ENCODE data around the gene RPUSD1. TPM values are rescaled to one million over a fixed set of nuclear protein-coding genes. Genes with fewer than 3 reads are reported as not detected.
A peak's percentile ranks its signal among the peaks of the same experiment; 100 is the strongest.

Gene RPUSD1
- total RNA-seq, 3 donors from 2014 or later = 19.8 to 20.0 (median 19.8) TPM

- H3K4me1 ChIP-seq (ENCODE audit: low read depth) = peaks cover 10% of the 10 kb centered on the region
- no peaks in the 10 kb centered on the region for H3K36me3 ChIP-seq (ENCODE audit: low read depth)
- TF ChIP-seq CTCF (IDR thresholded peaks at IDR 0.05) = no peak
- DNase-seq = no peak
- intact Hi-C loops (cut with DNase I, micrococcal nuclease) = no loop called here
- H3K9me3 ChIP-seq = no peaks in the 10 kb centered on the region
- H3K4me3 ChIP-seq = no peak overlapping the region
- no peak for ATAC-seq
Measured at GRCh38 chr16:792221-792995, 4.2 kb upstream of the RPUSD1 start.

- intact Hi-C loops (cut with DNase I, micrococcal nuclease) = no loop called here
- H3K9me3 ChIP-seq = no peaks in the 10 kb centered on the region
- DNase-seq = no peak
- no peak for ATAC-seq
- no peaks in the 10 kb centered on the region for H3K36me3 ChIP-seq (ENCODE audit: low read depth)
- H3K4me1 ChIP-seq (ENCODE audit: low read depth) = peaks cover 17% of the 10 kb centered on the region
- no peak for TF ChIP-seq CTCF (IDR thresholded peaks at IDR 0.05)
- H3K4me3 ChIP-seq = no peak overlapping the region
Measured at GRCh38 chr16:791131-791530, 3.0 kb upstream of the RPUSD1 start.

GRCh38 chr16:790086-790485, 1.9 kb upstream of the RPUSD1 start:
- no peak for TF ChIP-seq CTCF (IDR thresholded peaks at IDR 0.05)
- H3K9me3 ChIP-seq = no peaks in the 10 kb centered on the region
- no peak for ATAC-seq
- H3K36me3 ChIP-seq (ENCODE audit: low read depth) = no peaks in the 10 kb centered on the region
- peaks cover 17% of the 10 kb centered on the region for H3K4me1 ChIP-seq (ENCODE audit: low read depth)
- no peak overlapping the region for H3K4me3 ChIP-seq
- intact Hi-C loops (cut with DNase I, micrococcal nuclease) = no loop called here
- DNase-seq = no peak

GRCh38 chr16:789191-789850, 1.1 kb upstream of the RPUSD1 start:
- DNase-seq (no peak), ATAC-seq (no peak)
- no peaks in the 10 kb centered on the region for H3K36me3 ChIP-seq (ENCODE audit: low read depth)
- TF ChIP-seq CTCF (IDR thresholded peaks at IDR 0.05) = no peak
- no peaks in the 10 kb centered on the region for H3K9me3 ChIP-seq
- H3K4me3 ChIP-seq = no peak overlapping the region
- H3K4me1 ChIP-seq (ENCODE audit: low read depth) = peaks cover 17% of the 10 kb centered on the region
- intact Hi-C loops (cut with DNase I, micrococcal nuclease) = no loop called here

- Histone ChIP-seq H3K4me1 (ENCODE audit: low read depth) (peaks cover 17% of the 10 kb centered on the region), H3K9me3 (no peaks in the 10 kb centered on the region), H3K36me3 (ENCODE audit: low read depth) (no peaks in the 10 kb centered on the region), H3K4me3 (peak within 1 kb of the TSS; percentile 88)
- peak; percentile 94 for ATAC-seq
- no peak for TF ChIP-seq CTCF (IDR thresholded peaks at IDR 0.05)
- DNase-seq = peak; percentile 93 to 97 (median 94)
- intact Hi-C loops (cut with DNase I, micrococcal nuclease) = no loop called here
Measured at GRCh38 chr16:788399-789126, 382 bp upstream of the RPUSD1 start, which contains the start of gene CHTF18. Gene CHTF18 (plus strand): TSS chr16:788620. CDS start chr16:788685, 65 bp downstream.

Measured in mucosa of descending colon (tissue), 3 donors.